Stimulated activated CD4-positive, alpha-beta T cell treated with anti-CD3 and anti-CD28 coated beads, Interleukin-15, amount 100 ng/mL, for 1 hour (primary cell): Measurements from ENCODE around the gene ANGPT4.

Experiments
- DNase-seq, 2 donors: peaks; one replicate each; pipeline ENCODE4 v3.0.0-alpha.2; 2020; ENCODE audit warnings: low read depth in 1 of 2, low spot score in 1 of 2

The ANGPT4 gene

DNA sequence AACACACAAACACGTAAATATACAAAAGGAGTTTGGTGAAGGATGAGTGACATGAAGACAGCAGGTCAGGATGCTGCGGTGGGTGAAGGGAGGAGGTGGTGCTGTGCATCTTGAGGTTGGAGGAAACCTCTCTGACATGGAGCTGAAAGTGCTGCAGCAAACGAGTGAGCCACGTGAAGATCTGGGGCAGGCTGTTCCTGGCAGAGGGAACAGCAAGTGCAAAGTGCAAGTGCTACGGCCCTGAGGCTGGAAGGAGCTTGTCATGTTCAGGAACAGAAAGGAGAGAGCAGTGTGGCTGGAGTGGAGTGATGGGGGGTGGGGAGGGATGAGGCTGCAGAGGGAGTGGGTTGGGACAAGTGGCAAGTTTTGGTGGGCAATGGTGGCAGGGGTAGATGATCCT, 24.8 kb upstream of the ANGPT4 start:
- DNase-seq: no peak

DNA sequence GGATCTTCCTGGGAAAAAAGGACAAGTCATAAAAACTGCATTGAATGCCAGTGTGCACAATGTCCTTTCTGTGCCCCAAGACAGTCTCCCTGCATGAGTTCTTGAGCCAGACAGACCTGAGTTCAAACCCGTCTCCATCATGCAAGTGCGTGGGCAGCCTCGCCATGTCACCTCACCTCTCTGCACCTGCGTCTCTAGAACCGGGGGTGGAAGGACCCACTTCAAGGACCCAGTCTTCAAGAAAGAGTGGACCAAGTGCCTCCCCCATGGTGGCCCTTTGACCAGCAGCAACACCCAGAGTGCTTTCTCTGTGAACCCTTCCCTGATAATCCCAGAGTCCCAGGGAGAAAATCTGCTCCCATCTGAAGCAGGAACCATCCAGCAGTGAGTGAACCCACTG, 23.5 kb upstream of the ANGPT4 start:
- no peak for DNase-seq

DNA sequence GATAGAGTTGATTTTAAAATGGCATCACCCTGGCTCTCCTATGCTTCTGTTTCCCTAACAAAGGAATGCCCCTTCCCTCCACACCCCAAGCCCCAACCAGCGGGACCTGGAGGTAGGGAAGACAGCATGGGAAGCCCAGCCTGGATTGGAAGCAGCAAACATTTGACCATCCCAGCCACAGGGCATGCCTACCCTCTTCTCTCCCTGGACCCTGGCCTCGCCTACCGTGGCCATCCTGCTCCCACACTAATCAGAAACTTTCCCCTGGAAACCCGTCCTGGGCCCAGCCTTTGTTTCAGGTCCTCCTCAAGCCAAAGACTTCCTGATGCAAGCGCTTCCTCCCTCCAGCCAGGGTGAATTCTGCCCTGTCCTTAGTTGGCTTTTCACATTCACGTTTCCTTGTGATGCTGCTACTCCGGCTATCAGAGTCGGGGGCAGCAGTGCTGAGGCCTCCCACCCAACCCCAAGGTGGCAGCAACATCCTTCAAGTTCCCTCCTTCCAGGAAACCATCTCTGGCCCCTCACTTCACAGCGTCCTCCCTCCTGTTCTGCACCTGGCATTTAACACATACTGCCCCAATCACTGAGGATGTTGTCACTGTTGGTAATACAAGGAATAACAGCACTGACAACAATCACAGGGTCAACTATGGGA, 18.2 kb upstream of the ANGPT4 start:
- DNase-seq: no peak

DNA sequence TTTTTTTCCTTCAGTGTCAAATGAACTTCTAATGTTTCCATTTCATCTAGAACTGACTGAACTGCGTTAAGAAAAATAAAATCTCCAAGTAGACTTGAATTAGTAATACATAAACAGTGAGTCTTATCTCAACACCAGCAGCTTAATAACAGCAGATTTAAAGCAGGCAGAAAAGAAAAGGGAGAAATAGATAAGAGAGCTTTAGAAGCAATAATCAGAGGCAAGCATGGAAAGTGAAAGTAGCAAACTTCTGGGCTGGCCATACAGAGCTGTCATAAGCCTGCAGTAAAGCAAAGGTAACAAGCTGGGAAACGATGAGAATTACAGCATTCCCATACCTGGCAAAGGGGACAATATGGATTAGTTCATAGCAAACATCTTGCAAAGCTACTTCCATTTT, 16.9 kb upstream of the ANGPT4 start:
- no peak for DNase-seq

DNA sequence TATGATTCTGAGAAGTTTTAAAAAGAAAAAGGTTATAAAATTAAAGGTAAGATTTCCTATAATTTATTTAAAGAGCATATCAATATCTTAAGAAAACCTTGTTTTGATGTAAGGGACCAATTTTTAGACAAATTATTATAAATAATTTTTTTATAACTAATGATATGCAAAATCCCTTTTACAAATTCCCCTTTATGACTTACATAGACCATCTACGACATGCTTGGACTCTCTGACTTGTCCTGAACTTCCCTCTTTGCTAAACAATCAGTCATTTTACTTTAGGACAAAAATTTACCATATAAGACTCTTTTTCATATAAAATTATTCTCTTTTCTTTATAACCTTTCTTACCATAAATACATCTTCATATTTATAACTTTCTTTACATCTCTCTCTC, 15.3 kb upstream of the ANGPT4 start:
- no peak for DNase-seq

DNA sequence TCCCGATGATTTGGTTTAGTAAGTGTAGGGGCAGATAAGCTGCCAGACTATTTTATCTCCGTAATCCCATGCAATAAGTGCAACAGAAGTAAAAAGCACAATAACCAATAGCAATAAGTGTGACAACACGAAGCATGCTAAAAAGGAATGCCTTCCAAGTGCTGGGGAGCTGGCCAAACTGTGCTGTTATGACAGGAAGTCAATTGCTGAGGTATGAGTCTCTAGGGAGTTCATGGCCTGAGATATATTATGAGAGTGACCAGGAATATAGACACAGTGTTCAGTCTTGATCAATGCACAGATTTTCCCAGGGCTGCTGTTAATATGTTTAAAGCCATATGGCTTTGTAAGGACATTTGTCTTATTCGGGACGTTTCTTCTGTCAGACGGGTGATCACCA, 10.5 kb upstream of the ANGPT4 start:
- DNase-seq: no peak

DNA sequence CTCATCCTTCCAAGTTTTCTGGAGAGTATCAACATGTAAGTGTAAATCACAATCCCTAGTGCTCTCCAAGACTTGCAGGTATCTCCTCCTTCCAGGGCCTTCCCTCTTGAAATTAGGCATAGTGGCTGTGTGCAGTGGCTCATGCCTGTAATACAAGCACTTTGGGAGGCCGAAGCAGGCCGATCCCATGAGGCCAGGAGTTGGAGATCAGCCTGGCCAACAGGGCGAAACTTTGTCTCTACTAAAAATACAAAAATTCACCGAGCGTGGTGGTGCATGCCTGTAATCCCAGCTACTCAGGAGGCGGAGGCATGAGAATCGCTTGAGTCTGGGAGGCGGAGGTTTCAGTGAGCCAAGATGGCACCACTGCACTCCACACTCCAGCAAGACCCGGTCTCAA, 9.4 kb upstream of the ANGPT4 start:
- no peak for DNase-seq

DNA sequence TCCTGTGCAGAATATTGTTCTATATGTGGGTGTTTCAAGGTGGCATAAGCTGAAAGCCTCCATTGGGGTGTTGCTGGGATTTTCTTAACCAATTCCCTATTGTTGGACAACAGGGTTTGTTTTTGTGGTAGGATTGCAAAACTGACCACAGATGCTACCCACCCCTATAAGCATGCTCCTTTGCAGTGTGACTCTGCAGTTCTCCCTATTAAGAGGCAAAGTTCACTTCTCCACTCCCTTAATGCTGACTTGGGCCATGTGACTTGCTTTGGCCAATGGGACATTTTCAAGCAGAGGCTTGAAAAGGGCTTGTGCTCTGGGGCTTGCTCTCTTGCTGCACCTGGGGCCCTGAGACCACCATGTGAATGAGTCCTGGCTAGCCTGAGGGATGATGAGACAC, 8.5 kb upstream of the ANGPT4 start:
- DNase-seq: no peak

DNA sequence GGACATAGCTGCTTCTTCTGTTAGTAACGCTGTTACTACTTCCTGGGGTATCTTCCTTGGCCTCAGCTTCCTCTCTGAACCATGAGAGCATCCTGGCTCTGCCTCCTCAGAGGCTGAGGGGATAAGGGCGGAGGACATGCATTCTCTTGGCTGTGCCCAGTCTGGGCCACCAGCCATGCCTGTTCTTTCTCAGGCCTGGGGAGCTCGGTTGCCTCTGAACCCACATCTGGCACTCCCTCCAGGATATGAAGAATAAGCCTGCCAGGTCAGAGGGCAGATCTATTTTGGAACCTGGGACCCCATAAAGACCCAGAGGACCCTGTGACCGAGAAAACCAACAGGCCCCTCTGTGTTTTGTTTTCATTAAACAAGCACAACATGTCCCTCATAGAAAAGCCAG, 6.6 kb upstream of the ANGPT4 start:
- DNase-seq: no peak

DNA sequence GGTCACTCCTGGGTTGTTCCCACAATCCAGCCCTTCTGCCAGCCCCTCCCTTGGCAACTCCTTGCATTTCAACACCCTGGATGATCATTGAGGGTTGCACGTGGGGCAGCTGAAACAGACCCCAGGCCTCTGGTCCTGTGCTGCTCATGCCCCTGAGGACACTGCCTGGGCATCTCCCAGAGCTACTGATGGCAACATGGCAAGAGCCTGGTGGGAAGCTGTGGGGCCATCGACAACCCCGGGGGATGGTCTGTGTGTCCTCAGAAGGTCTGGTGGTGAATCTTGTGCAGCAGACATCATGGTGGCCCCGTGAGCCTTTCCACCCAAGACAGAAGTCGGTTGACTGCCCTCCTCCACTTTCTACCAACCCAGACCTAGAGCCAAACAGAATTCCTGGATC, 4.9 kb upstream of the ANGPT4 start:
- DNase-seq: no peak

DNA sequence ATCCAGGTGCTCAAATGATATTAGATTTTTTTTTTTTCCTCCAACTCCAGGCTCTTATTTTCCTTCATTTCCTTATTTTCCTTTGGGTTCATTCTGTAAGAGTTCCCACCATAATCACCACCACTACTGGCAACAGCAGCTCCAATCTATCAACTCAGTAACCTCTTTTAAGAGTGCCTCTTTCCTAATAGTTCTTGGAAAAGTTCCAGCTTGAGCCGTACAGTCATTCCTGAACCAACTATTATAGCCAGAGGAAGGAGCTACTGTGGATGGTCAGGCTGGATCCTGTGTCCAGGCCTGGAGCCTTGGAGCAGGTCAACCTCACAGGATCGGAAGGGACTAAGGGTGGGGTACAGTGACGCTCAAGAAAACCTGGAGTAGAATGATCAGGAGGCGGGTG, 4.2 kb upstream of the ANGPT4 start:
- DNase-seq: no peak

DNA sequence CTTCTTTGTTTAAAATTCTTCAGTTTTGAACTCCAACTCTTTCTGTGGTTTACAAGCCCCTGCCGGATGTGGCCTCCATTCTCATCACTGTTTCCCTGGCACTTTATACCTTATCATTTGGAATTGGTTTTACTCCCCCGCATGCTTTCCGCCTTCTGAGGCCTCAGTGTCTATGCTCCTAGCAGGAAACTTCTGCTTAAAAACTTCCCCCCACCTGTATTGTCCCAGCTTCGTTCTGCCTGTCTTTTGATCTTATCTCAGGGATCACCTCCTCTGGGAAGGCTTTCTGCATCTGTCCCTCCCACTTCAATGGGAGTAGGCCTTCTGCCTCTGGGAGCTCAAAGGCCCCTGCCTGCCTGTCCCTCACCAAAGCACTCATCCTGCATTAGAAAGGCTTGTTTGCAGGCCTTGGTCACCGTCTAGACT, 3.4 kb upstream of the ANGPT4 start:
- no peak for DNase-seq

DNA sequence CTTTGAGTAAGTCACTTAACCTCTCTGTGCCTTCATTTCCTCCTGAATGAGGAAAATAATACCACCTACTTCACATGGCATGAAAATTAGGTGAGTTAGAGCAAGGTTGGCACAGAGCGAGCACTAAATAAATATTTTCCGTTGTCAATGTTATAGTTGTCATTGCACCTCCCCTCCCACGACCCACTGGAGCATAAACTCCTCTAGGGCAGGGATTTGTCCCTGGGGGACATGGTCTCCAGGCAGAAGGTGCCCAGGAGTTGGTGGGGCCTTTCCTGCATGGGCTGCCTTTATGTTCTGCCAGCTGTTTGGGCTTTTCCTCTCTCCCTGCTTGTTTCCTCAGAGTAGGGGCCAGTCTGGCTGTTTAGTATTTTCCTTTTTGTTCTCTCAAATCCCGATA, 1.3 kb upstream of the ANGPT4 start:
- DNase-seq: no peak

DNA sequence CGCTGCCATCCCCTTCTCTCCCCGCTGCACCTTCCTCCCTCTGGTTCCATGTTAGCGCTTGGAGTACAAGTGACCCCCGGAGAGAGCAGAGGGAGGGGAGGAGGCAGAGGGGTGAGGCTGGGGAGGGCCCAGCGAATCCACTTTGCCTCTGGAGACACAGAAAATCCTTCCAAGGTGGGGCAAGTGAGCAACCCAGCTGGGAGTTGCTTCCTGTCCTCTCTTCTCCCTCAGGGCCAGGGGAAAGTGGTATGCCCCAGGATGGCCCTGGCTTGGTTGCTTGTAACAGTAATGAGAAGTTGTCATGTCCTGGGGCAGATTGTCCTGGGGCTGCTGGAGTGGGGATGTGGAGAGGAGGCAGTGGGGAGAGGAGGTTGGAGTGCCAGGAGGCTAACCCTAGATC, 691 bp upstream of the ANGPT4 start:
- no peak for DNase-seq

DNA sequence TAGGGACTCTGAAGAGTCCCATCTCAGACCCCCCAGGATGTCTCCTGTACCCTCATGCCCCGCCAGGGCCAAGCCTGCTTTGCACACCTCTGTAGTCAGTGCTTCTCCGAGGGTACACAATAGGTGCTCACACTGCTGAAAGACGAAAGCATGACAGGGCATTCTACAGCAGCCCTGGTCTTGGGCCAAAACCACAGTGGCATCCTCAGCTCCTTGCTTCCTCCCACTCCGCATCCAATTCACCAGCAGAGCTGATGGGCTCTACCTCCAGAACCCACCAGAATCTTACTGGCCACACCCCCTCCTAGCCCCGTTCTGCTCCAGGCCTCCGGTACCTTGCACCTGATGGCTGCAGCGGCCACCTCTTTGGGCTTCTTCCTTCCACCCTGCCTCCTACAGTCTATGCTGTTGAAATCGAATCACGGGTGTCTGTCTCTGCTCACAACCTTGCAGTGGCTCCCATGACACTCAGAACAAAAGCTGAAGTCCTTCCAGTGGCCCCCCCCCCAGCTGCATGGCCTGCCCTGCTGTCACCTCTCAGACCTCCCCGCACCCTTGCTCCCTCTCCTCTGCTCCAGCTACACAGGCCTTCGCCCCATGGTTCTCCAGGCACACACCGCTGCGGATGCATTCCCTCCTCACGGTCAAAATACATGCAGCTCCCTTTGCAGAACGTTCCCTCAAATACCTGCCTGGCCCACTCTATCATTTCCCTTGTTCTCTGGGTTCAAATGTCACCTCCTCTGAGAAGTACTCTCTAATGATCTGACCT, 1.2 kb downstream of the ANGPT4 start:
- no peak for DNase-seq

DNA sequence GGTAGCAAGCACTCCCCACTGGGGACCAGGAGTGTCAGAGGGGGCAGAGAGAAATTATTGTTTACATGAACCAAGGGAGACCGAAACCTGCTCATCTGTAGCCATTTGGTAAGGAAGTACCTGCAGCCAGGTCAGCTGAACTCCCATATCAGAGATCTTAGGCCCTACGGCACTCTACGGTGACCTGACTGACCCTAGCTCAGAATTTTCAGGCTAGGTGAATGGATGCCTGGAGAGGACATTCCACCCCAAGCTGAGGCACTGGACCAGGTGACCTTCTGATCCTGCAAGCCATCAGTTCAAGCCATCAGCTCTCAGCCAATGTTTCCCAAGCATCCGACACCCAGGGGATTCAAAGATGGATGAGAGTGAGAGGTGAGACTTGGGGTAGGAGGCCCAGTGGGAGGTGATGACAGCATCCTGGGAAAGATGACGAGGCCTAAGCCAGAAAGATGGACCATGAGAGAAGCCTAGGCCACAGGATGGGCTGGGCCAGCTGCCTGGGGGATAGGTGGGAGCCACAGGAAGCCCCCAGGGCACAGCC, 2.8 kb downstream of the ANGPT4 start:
- DNase-seq: no peak

DNA sequence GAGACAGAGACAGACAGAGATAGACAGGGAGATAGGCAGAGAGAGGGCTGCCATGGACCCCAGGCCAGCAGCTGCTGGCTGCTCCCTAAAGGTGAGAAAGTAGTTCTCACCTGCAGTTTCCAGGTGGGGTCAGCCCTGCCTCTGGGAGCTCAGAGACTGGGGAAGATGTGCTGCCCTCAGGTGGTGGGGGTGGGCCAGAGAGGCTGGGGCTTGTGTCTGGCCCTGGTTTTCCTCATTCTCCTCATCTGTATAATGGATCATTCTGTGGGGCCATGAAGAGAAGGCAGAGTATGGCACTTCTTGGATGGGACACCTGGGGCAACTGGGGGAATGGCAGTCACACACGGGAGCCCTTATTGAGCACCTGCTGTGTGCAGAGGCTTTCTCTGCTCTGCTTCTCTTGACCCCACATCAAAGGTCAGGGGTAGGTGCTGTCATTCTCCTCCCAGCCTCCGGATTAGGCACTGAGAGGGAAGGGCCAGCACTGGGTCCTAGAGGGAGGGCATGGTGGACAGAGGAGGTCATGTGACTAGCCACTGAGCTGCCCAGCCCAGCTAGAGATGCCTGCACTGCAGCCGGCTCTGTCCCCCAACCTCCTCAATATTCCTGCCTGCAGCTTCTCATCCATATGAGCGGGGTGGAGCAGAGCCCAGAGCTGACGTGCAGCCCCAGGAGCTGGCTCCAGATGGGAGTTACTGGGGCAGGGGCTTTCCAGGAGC, 4.1 kb downstream of the ANGPT4 start:
- no peak for DNase-seq

DNA sequence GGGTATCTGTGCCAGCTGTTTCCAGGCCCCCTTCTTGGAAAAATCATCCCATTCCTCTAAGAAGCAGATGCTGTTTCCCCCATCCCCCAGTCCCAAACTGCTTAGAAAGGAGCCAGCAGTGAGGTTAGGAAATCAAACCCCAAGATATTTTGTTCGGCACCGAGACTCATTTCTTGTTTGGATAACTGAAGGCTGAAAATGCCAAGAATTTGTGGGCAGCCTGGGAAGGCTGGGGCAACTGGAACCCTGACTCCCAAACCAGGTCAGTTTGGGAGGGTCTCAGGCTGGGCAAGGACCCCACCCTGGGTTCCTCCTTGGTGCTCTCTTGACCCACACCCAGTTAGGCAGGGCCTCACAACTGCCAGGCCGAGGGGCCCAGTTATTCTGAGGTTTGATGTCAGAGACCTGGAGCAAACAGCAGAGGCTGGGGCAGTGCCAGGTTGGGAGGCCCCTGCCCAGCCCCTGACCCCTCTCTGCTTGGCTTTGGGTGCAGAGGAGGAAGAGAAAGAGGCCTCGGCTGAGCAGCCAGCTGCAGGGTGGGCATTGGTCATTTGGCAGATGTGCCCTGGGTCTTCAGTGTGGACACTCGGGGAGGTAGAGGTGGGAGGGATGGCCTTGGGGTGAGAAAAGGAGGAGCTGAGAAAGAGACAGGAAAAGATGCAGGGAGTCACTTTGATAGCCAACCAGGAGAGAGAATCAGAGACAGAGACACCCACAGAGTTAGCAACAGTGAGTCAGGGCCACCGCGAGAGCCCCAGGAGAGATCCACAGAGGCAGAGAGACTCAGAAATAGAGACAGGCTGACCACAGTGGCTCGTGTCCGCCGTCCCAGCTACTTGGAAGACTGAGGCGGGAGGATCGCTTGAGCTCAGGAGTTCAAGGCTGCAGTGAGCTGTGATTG, 5.0 kb downstream of the ANGPT4 start:
- no peak for DNase-seq

DNA sequence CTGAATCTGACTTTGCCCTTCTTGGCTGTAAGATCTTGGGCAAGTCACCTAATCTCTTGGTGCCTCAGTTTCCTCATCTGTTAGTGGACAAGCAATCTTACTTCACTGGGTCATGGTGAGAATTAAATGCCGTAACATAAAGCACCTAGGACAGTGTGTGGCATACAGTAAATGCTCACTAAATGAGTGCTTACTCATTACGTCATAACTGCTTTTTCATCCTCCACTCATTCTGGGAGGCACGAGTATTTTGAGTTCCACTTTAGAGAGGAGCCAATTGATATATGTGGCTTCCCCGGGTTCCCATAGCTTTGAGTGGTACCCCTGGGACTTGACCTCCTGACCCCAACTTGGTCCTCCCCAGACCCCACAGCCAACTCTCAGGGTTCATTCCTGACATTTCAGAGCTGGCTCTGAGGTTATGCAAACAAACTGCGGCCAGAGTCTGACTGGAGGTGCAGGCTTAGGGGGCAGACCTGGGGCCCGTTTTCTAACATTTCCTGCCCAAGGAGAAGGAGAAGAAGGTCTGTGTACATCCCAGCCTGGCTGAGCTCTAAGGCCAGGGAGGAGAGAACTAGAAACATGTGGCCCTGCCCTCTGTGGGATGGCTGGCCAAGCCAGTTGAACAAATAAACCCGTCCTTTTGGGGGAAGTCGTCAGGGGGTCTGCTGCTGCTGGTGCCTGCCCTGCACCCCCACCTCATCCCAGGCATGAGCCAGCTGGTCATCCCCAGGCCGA, 5.8 kb downstream of the ANGPT4 start:
- DNase-seq: no peak

DNA sequence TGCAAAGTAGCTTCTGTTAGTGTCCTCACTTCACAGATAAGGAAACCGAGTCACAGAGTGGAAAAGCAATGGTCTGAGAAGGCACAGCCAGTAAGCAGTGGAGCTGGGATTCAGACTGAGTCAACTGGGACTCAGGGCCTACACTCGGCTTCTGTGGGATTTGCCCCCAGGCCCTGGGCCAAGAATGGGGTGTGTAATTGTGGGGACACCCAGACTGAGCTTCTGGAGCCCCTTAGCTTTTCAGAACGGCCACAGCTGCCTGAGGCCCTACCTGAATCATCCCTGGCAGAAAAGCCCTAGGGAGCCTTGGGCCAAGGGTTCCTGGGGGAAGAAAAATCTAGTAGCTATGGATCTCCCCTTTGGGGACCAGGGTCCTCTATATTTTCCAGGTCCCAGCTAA, 6.5 kb downstream of the ANGPT4 start:
- no peak for DNase-seq
